Measurements from ENCODE around the gene ATOH8.
"Not testable (repeated sequence)": the region's sequence is repeated elsewhere in the genome, so short reads cannot be mapped to it uniquely, and the experiment has no call there.

The ATOH8 gene

GRCh38 chr2:85828725-85829124, 74.9 kb downstream of the ATOH8 start:
- DNase-seq (ENCODE audit: low read depth): no peak

- not testable (repeated sequence) for DNase-seq (ENCODE audit: low read depth)
These were observed 75.6 kb downstream of the ATOH8 start for GRCh38 chr2:85829394-85829793.

- no peak for DNase-seq (ENCODE audit: low read depth)
These were observed 76.9 kb downstream of the ATOH8 start for GRCh38 chr2:85830645-85831044.

- DNase-seq (ENCODE audit: low read depth): no peak
These were observed 77.9 kb downstream of the ATOH8 start for GRCh38 chr2:85831735-85832134.

GRCh38 chr2:85834466-85834865, 80.7 kb downstream of the ATOH8 start:
- no peak for DNase-seq (ENCODE audit: low read depth)
